HG02852 (cell line): ENCODE data around the gene BICC1.

Experiments
- ATAC-seq: cut with Tn5 transposase; IDR thresholded peaks from one replicate; pipeline ENCODE4 v1.9.1; 2021; ENCODE audit warnings: mild to moderate bottlenecking, moderate library complexity; ENCODE audit not compliant: unreplicated experiment

BICC1 gene

GRCh38 chr10:58645416-58646146 is 132.9 kb downstream of the BICC1 start:
- ATAC-seq = no peak

- no peak for ATAC-seq
Measured at GRCh38 chr10:58647376-58648112, 134.9 kb downstream of the BICC1 start.

GRCh38 chr10:58648131-58648530 is 135.5 kb downstream of the BICC1 start:
- no peak for ATAC-seq

GRCh38 chr10:58651040-58651439 is 138.4 kb downstream of the BICC1 start:
- ATAC-seq = no peak

GRCh38 chr10:58651742-58652141 is 139.1 kb downstream of the BICC1 start:
- no peak for ATAC-seq

- no peak for ATAC-seq
Measured at GRCh38 chr10:58653139-58653538, 140.5 kb downstream of the BICC1 start.

GRCh38 chr10:58660575-58661255 is 148.0 kb downstream of the BICC1 start:
- no peak for ATAC-seq

GRCh38 chr10:58661336-58661735 is 148.7 kb downstream of the BICC1 start:
- ATAC-seq = no peak

GRCh38 chr10:58661902-58662301 is 149.2 kb downstream of the BICC1 start:
- no peak for ATAC-seq

- ATAC-seq = no peak
Measured at GRCh38 chr10:58662314-58662713, 149.6 kb downstream of the BICC1 start.

GRCh38 chr10:58665361-58665760 is 152.7 kb downstream of the BICC1 start:
- ATAC-seq = no peak

GRCh38 chr10:58666024-58666423 is 153.4 kb downstream of the BICC1 start:
- no peak for ATAC-seq

- ATAC-seq = no peak
Measured at GRCh38 chr10:58667658-58668310, 155.1 kb downstream of the BICC1 start.

- no peak for ATAC-seq
Measured at GRCh38 chr10:58672845-58673244, 160.2 kb downstream of the BICC1 start.

GRCh38 chr10:58674251-58674650 is 161.6 kb downstream of the BICC1 start:
- ATAC-seq = no peak

- no peak for ATAC-seq
Measured at GRCh38 chr10:58675321-58675720, 162.6 kb downstream of the BICC1 start.

- no peak for ATAC-seq
Measured at GRCh38 chr10:58691528-58691927, 178.9 kb downstream of the BICC1 start.

- no peak for ATAC-seq
Measured at GRCh38 chr10:58693919-58694318, 181.2 kb downstream of the BICC1 start.

GRCh38 chr10:58695022-58695421 is 182.3 kb downstream of the BICC1 start:
- ATAC-seq = no peak

- no peak for ATAC-seq
Measured at GRCh38 chr10:58696736-58697135, 184.1 kb downstream of the BICC1 start.

- ATAC-seq = no peak
Measured at GRCh38 chr10:58697691-58698090, 185.0 kb downstream of the BICC1 start.
